Gastrocnemius medialis (tissue), 4 donors: ENCODE data around the gene MEMO1.

ENCODE experiments used
- CTCF ChIP-seq, 5 experiments: fragments of 450-650 bp in 3 of 5; fragments of 200-600 bp in 2 of 5; sonication (generic) in 2 of 5; IDR thresholded peaks in 4 of 5; conservative IDR thresholded peaks in 1 of 5; 1 replicate in 4 of 5; 2 replicates in 1 of 5; pipeline ENCODE4 v1.5.1; 2016 to 2019; ENCODE audit warnings: antibody characterized with exemption in 5 of 5, mild to moderate bottlenecking in 3 of 5, moderate library complexity in 3 of 5
- POLR2A ChIP-seq, 2 donors: fragments of 450-650 bp; IDR thresholded peaks; one replicate each; pipeline ENCODE4 v1.6.1; 2017; ENCODE audit warnings: antibody characterized with exemption in 2 of 2, mild to moderate bottlenecking in 2 of 2, moderate library complexity in 2 of 2

GRCh38 chr2:31863867-31864266, 146.9 kb downstream of the MEMO1 start:
- TF ChIP-seq CTCF (IDR thresholded peaks at IDR 0.05 in 4 of 5, conservative IDR thresholded peaks at IDR 0.05 in 1 of 5): no peak
- no peak for TF ChIP-seq POLR2A (IDR thresholded peaks at IDR 0.05)
